Kidney (tissue), 14 donors: ENCODE results near the gene PRKCE. TPM values are rescaled to one million over a fixed set of nuclear protein-coding genes. Genes with fewer than 3 reads are reported as not detected.

Experiments used
- DNase-seq, 5 donors: peaks; one replicate each; pipeline ENCODE4 v3.0.0-alpha.2; 2013 to 2020
- FAIRE-seq: peaks from 2 replicates; lab custom pipeline; 2012; peaks lifted over from hg19 to GRCh38; lab: Jason Lieb, UNC
- H3K27ac ChIP-seq, 2 donors: one replicate each; pipeline ENCODE4 v1.7.0; 2013; ENCODE audit warnings: low read depth in 2 of 2, low read length in 2 of 2, inconsistent platforms in 1 of 2
- H3K27me3 ChIP-seq: one replicate; pipeline ENCODE4 v1.7.1; 2013; ENCODE audit warnings: low read length, inconsistent platforms; ENCODE audit not compliant: control insufficient read depth, insufficient read depth
- H3K36me3 ChIP-seq, 3 donors: one replicate each; pipeline versions ENCODE4 v1.7.0 to v1.7.1; 2013; ENCODE audit warnings: low read length in 3 of 3, control low read depth in 1 of 3, inconsistent platforms in 1 of 3; ENCODE audit not compliant: insufficient read depth in 3 of 3, control insufficient read depth in 2 of 3
- H3K4me1 ChIP-seq, 3 donors: one replicate each; pipeline versions ENCODE4 v1.7.0 to v1.7.1; 2013; ENCODE audit warnings: low read length in 3 of 3, inconsistent platforms in 1 of 3, low read depth in 1 of 3; ENCODE audit not compliant: control insufficient read depth in 2 of 3, insufficient read depth in 2 of 3
- H3K4me3 ChIP-seq, 3 donors: one replicate each; pipeline versions ENCODE4 v1.7.0 to v1.8.1; 2013; ENCODE audit warnings: low read length in 3 of 3, control low read depth in 1 of 3, inconsistent platforms in 1 of 3
- H3K9ac ChIP-seq, 3 donors: one replicate each; pipeline versions ENCODE4 v1.7.0 to v1.7.1; 2013; ENCODE audit warnings: low read length in 3 of 3, control low read depth in 1 of 3, inconsistent platforms in 1 of 3
- H3K9me3 ChIP-seq, 3 donors: one replicate each; pipeline versions ENCODE4 v1.7.0 to v1.7.1; 2013; ENCODE audit warnings: low read length in 3 of 3, control low read depth in 1 of 3, inconsistent platforms in 1 of 3; ENCODE audit not compliant: control insufficient read depth in 2 of 3, insufficient read depth in 1 of 3
- intact Hi-C: fragments of 100-400 bp; cut with DNase I; formaldehyde crosslinking; loops from one replicate; pipeline ENCODE4 v1.11.1; 2022
- polyA plus RNA-seq: library from polyadenylated mRNA; stranded (reverse); fragments of 350-450 nt; fragmentation: Illumina TruSeq; extraction: RNeasy Lipid Tissue Mini Kit (QIAGEN cat#74804); gene quantifications from one replicate; pipeline ENCODE4 v1.2.3, GENCODE V29; 2014; ENCODE audit warnings: low read depth, low replicate concordance; ENCODE audit not compliant: insufficient read depth
- total RNA-seq: library from RNA; stranded (reverse); fragmentation: NEBNext Ultra II Directional; extraction: Animal tissue kit (Norgen Biotek cat#: 25700); gene quantifications from one replicate; pipeline ENCODE4 v1.2.1, GENCODE V29; 2021
- TF ChIP-seq, protein P1 (sequence below): IDR thresholded peaks from 3 replicates; pipeline ENCODE4 v1.5.1; 2012; ENCODE audit warnings: mild to moderate bottlenecking, moderate library complexity, borderline replicate concordance; ENCODE audit not compliant: insufficient read depth; ENCODE audit errors: extremely low read depth
- donor health status: control.
- donor health status: control.
- donor health status: control.
- donor health status: control.
- donor health status: control.
- donor health status: DM: yes; HTN: yes; CAD: no.
- donor health status: Normal renal cell carcinoma (clear cell type).

Gene PRKCE
- total and polyA plus RNA-seq, 2 donors from 2014 or later = 11.1 to 27.3 TPM

DNA sequence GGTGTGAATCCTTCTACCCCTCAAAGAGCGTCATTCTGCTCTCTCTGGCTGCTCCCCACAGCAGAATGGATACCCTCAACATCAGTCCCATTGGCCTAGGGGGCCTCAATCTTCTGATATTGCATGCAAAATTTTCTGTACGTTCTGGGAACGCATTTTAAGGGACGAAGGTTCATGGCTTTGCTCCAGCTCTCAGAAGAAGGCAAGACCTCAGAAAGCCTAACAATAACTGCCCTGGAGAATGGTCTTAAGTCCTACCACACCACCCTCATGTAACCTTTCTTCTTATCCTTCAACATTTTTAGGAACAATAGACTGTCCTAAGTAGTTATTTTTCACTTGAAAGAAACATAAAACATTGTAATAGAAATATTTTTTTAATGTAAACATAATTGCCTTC, 212.6 kb downstream of the PRKCE start:
- TF ChIP-seq, protein P1, sequence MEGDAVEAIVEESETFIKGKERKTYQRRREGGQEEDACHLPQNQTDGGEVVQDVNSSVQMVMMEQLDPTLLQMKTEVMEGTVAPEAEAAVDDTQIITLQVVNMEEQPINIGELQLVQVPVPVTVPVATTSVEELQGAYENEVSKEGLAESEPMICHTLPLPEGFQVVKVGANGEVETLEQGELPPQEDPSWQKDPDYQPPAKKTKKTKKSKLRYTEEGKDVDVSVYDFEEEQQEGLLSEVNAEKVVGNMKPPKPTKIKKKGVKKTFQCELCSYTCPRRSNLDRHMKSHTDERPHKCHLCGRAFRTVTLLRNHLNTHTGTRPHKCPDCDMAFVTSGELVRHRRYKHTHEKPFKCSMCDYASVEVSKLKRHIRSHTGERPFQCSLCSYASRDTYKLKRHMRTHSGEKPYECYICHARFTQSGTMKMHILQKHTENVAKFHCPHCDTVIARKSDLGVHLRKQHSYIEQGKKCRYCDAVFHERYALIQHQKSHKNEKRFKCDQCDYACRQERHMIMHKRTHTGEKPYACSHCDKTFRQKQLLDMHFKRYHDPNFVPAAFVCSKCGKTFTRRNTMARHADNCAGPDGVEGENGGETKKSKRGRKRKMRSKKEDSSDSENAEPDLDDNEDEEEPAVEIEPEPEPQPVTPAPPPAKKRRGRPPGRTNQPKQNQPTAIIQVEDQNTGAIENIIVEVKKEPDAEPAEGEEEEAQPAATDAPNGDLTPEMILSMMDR = no peak
- Histone ChIP-seq H3K27me3 (no peaks in the 10 kb centered on the region), H3K36me3 (no peaks in the 10 kb centered on the region), H3K9ac (no peak overlapping the region), H3K27ac (no peak overlapping the region), H3K9me3 (no peaks in the 10 kb centered on the region), H3K4me3 (no peak overlapping the region), H3K4me1 (peaks cover 0 to 6% (median 0%) of the 10 kb centered on the region in 3 donors)
- intact Hi-C loops = no loop called here
- FAIRE-seq (no peak), DNase-seq (no peak)

DNA sequence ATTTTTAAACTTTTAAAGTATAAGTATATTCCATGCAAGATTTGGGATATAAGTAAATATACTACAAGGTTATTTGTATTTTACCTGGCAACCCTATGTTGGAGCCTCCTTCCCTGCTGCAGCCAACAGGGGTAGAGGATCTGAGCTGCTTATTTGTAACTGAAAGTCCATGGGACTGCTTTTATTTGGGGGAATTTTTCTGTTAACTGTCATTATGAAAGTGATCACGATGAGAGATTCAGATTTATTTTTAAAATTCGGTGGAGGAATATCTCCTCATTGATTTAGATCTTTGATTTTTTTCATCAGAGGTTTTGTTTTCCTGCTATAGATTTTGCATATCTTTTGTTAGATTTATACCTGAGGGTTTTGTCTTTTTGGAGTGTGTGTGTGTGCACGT, 215.9 kb downstream of the PRKCE start:
- TF ChIP-seq, protein P1 = no peak
- H3K9me3 ChIP-seq = no peaks in the 10 kb centered on the region
- intact Hi-C loops = no loop called here
- H3K9ac ChIP-seq = no peak overlapping the region
- H3K4me1 ChIP-seq = peaks cover 0 to 7% (median 0%) of the 10 kb centered on the region in 3 donors
- no peaks in the 10 kb centered on the region for H3K27me3 ChIP-seq
- H3K4me3 ChIP-seq = no peak overlapping the region
- no peak overlapping the region for H3K27ac ChIP-seq
- no peaks in the 10 kb centered on the region for H3K36me3 ChIP-seq
- FAIRE-seq (no peak), DNase-seq (no peak)

DNA sequence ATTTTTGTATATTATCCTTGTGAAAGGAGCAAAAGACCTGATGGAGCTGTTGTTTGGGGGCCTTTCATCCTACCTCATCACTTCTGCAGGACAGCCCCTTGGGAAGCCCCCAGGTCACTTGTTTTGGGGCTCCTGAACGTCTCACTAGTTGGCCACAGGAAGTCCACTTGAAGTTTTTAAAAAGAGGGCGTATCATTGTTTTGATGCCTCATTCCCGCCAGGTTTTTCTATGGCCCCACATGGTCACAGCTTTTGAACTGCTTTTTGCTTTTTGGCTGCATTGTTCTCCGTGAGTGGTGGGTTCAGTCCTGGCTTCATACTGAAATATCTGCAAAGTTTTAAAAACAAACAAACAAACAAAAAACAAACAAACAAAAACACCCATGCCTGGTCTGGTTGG, 216.3 kb downstream of the PRKCE start:
- Histone ChIP-seq H3K4me3 (no peak overlapping the region), H3K9me3 (no peaks in the 10 kb centered on the region), H3K4me1 (peaks cover 0 to 11% (median 4%) of the 10 kb centered on the region in 3 donors), H3K27ac (no peak overlapping the region), H3K36me3 (no peaks in the 10 kb centered on the region), H3K9ac (no peak overlapping the region), H3K27me3 (no peaks in the 10 kb centered on the region)
- no peak for DNase-seq
- FAIRE-seq = no peak
- intact Hi-C loops = no loop called here
- TF ChIP-seq, protein P1 = no peak

DNA sequence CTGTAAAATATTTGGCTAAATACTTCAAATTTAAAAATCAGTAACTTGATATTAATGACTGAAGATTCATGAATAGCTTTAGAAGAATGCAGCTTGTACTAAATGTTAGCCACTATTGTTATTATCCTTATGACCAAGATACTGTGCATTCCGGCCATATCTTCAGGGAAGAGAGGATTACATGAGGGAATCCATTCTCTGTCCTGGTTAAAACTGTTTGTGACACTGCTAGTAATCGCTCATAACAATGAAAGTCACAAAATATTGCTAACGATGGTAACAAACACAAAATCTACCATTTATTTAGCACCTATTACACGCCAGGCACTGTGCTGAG, 217.7 kb downstream of the PRKCE start:
- Histone ChIP-seq H3K4me1 (peaks cover 0 to 15% (median 9%) of the 10 kb centered on the region in 3 donors), H3K36me3 (no peaks in the 10 kb centered on the region), H3K27me3 (no peaks in the 10 kb centered on the region), H3K27ac (no peak overlapping the region), H3K9me3 (no peaks in the 10 kb centered on the region), H3K4me3 (no peak overlapping the region), H3K9ac (no peak overlapping the region)
- TF ChIP-seq, protein P1 = no peak
- intact Hi-C loops = no loop called here
- DNase-seq = no peak
- FAIRE-seq = no peak
